ENCODE data around the gene FAM50B.

FAM50B gene

GRCh38 chr6:3809515-3809891 lies 39.7 kb upstream of the FAM50B start:
- Histone ChIP-seq H3K27me3 (ENCODE audit: control insufficient read depth in 1 of 2, insufficient read depth in 2 of 2, low read length in 2 of 2) (no peaks in the 10 kb centered on the region), H3K4me1 (ENCODE audit: insufficient read depth, low read length) (peaks cover 11% of the 10 kb centered on the region), H3K4me3 (ENCODE audit: low read depth in 1 of 2, low read length in 2 of 2) (no peak overlapping the region), H3K27ac (ENCODE audit: low read depth, low read length) (no peak overlapping the region), H3K9ac (ENCODE audit: low read length) (no peak overlapping the region), H3K9me3 (ENCODE audit: low read length) (no peaks in the 10 kb centered on the region), H3K36me3 (ENCODE audit: insufficient read depth, low read length) (no peaks in the 10 kb centered on the region)

GRCh38 chr6:3809982-3810381 lies 39.2 kb upstream of the FAM50B start:
- Histone ChIP-seq H3K9me3 (ENCODE audit: low read length) (no peaks in the 10 kb centered on the region), H3K36me3 (ENCODE audit: insufficient read depth, low read length) (no peaks in the 10 kb centered on the region), H3K9ac (ENCODE audit: low read length) (no peak overlapping the region), H3K27ac (ENCODE audit: low read depth, low read length) (no peak overlapping the region), H3K27me3 (ENCODE audit: control insufficient read depth in 1 of 2, insufficient read depth in 2 of 2, low read length in 2 of 2) (no peaks in the 10 kb centered on the region), H3K4me1 (ENCODE audit: insufficient read depth, low read length) (peaks cover 11% of the 10 kb centered on the region), H3K4me3 (ENCODE audit: low read depth in 1 of 2, low read length in 2 of 2) (no peak overlapping the region)

GRCh38 chr6:3811191-3811590 lies 38.0 kb upstream of the FAM50B start:
- H3K4me3 ChIP-seq (ENCODE audit: low read depth in 1 of 2, low read length in 2 of 2) = no peak overlapping the region
- H3K27ac ChIP-seq (ENCODE audit: low read depth, low read length) = no peak overlapping the region
- no peak overlapping the region for H3K9ac ChIP-seq (ENCODE audit: low read length)

GRCh38 chr6:3812596-3812995 lies 36.6 kb upstream of the FAM50B start:
- Histone ChIP-seq H3K27ac (ENCODE audit: low read depth, low read length) (no peak overlapping the region), H3K27me3 (ENCODE audit: control insufficient read depth in 1 of 2, insufficient read depth in 2 of 2, low read length in 2 of 2) (no peaks in the 10 kb centered on the region)

More at GRCh38 chr6:3811191-3811590, 38.0 kb upstream of the FAM50B start:
- H3K4me1 ChIP-seq (ENCODE audit: insufficient read depth, low read length) = peaks cover 11% of the 10 kb centered on the region
- no peaks in the 10 kb centered on the region for H3K27me3 ChIP-seq (ENCODE audit: control insufficient read depth in 1 of 2, insufficient read depth in 2 of 2, low read length in 2 of 2)
- H3K36me3 ChIP-seq (ENCODE audit: insufficient read depth, low read length) = no peaks in the 10 kb centered on the region
- H3K9me3 ChIP-seq (ENCODE audit: low read length) = no peaks in the 10 kb centered on the region

GRCh38 chr6:3813150-3813780 lies 35.9 kb upstream of the FAM50B start:
- Histone ChIP-seq H3K27me3 (ENCODE audit: control insufficient read depth in 1 of 2, insufficient read depth in 2 of 2, low read length in 2 of 2) (no peaks in the 10 kb centered on the region), H3K9ac (ENCODE audit: low read length) (no peak overlapping the region), H3K36me3 (ENCODE audit: insufficient read depth, low read length) (no peaks in the 10 kb centered on the region), H3K4me1 (ENCODE audit: insufficient read depth, low read length) (peaks cover 9% of the 10 kb centered on the region), H3K4me3 (ENCODE audit: low read depth in 1 of 2, low read length in 2 of 2) (no peak overlapping the region), H3K9me3 (ENCODE audit: low read length) (no peaks in the 10 kb centered on the region), H3K27ac (ENCODE audit: low read depth, low read length) (no peak overlapping the region)

More at GRCh38 chr6:3812596-3812995, 36.6 kb upstream of the FAM50B start:
- Histone ChIP-seq H3K4me3 (ENCODE audit: low read depth in 1 of 2, low read length in 2 of 2) (no peak overlapping the region), H3K36me3 (ENCODE audit: insufficient read depth, low read length) (no peaks in the 10 kb centered on the region), H3K9me3 (ENCODE audit: low read length) (no peaks in the 10 kb centered on the region), H3K4me1 (ENCODE audit: insufficient read depth, low read length) (peaks cover 11% of the 10 kb centered on the region), H3K9ac (ENCODE audit: low read length) (no peak overlapping the region)

GRCh38 chr6:3813918-3814317 lies 35.3 kb upstream of the FAM50B start:
- Histone ChIP-seq H3K27ac (ENCODE audit: low read depth, low read length) (no peak overlapping the region), H3K9me3 (ENCODE audit: low read length) (no peaks in the 10 kb centered on the region), H3K4me3 (ENCODE audit: low read depth in 1 of 2, low read length in 2 of 2) (no peak overlapping the region), H3K9ac (ENCODE audit: low read length) (no peak overlapping the region), H3K4me1 (ENCODE audit: insufficient read depth, low read length) (peaks cover 2% of the 10 kb centered on the region), H3K27me3 (ENCODE audit: control insufficient read depth in 1 of 2, insufficient read depth in 2 of 2, low read length in 2 of 2) (no peaks in the 10 kb centered on the region), H3K36me3 (ENCODE audit: insufficient read depth, low read length) (no peaks in the 10 kb centered on the region)

- Histone ChIP-seq H3K9me3 (ENCODE audit: low read length) (no peaks in the 10 kb centered on the region), H3K4me3 (ENCODE audit: low read depth in 1 of 2, low read length in 2 of 2) (no peak overlapping the region), H3K27ac (ENCODE audit: low read depth, low read length) (no peak overlapping the region), H3K36me3 (ENCODE audit: insufficient read depth, low read length) (no peaks in the 10 kb centered on the region), H3K4me1 (ENCODE audit: insufficient read depth, low read length) (peaks cover 5% of the 10 kb centered on the region), H3K9ac (ENCODE audit: low read length) (no peak overlapping the region), H3K27me3 (ENCODE audit: control insufficient read depth in 1 of 2, insufficient read depth in 2 of 2, low read length in 2 of 2) (no peaks in the 10 kb centered on the region)
Observed at GRCh38 chr6:3814539-3814938, 34.6 kb upstream of the FAM50B start.

GRCh38 chr6:3816251-3816650 lies 32.9 kb upstream of the FAM50B start:
- peaks cover 10% of the 10 kb centered on the region for H3K4me1 ChIP-seq (ENCODE audit: insufficient read depth, low read length)
- H3K27me3 ChIP-seq (ENCODE audit: control insufficient read depth in 1 of 2, insufficient read depth in 2 of 2, low read length in 2 of 2) = no peaks in the 10 kb centered on the region
- H3K4me3 ChIP-seq (ENCODE audit: low read depth in 1 of 2, low read length in 2 of 2) = no peak overlapping the region
- H3K36me3 ChIP-seq (ENCODE audit: insufficient read depth, low read length) = no peaks in the 10 kb centered on the region
- H3K9me3 ChIP-seq (ENCODE audit: low read length) = no peaks in the 10 kb centered on the region
- H3K27ac ChIP-seq (ENCODE audit: low read depth, low read length) = no peak overlapping the region
- H3K9ac ChIP-seq (ENCODE audit: low read length) = no peak overlapping the region

GRCh38 chr6:3819161-3820110 lies 29.7 kb upstream of the FAM50B start:
- Histone ChIP-seq H3K9ac (ENCODE audit: low read length) (no peak overlapping the region), H3K27ac (ENCODE audit: low read depth, low read length) (peak overlapping the region; percentile 31), H3K27me3 (ENCODE audit: control insufficient read depth in 1 of 2, insufficient read depth in 2 of 2, low read length in 2 of 2) (no peaks in the 10 kb centered on the region), H3K4me1 (ENCODE audit: insufficient read depth, low read length) (peaks cover 10% of the 10 kb centered on the region), H3K9me3 (ENCODE audit: low read length) (no peaks in the 10 kb centered on the region), H3K36me3 (ENCODE audit: insufficient read depth, low read length) (no peaks in the 10 kb centered on the region), H3K4me3 (ENCODE audit: low read depth in 1 of 2, low read length in 2 of 2) (no peak overlapping the region)

- H3K27me3 ChIP-seq (ENCODE audit: control insufficient read depth in 1 of 2, insufficient read depth in 2 of 2, low read length in 2 of 2) = no peaks in the 10 kb centered on the region
- H3K9ac ChIP-seq (ENCODE audit: low read length) = no peak overlapping the region
- peaks cover 21% of the 10 kb centered on the region for H3K4me1 ChIP-seq (ENCODE audit: insufficient read depth, low read length)
Observed at GRCh38 chr6:3820563-3820962, 28.6 kb upstream of the FAM50B start.

GRCh38 chr6:3822747-3823445 lies 26.3 kb upstream of the FAM50B start:
- no peaks in the 10 kb centered on the region for H3K9me3 ChIP-seq (ENCODE audit: low read length)
- H3K36me3 ChIP-seq (ENCODE audit: insufficient read depth, low read length) = no peaks in the 10 kb centered on the region
- H3K27ac ChIP-seq (ENCODE audit: low read depth, low read length) = no peak overlapping the region
- no peak overlapping the region for H3K4me3 ChIP-seq (ENCODE audit: low read depth in 1 of 2, low read length in 2 of 2)
- no peaks in the 10 kb centered on the region for H3K27me3 ChIP-seq (ENCODE audit: control insufficient read depth in 1 of 2, insufficient read depth in 2 of 2, low read length in 2 of 2)
- peaks cover 34% of the 10 kb centered on the region for H3K4me1 ChIP-seq (ENCODE audit: insufficient read depth, low read length)
- no peak overlapping the region for H3K9ac ChIP-seq (ENCODE audit: low read length)

More at GRCh38 chr6:3820563-3820962, 28.6 kb upstream of the FAM50B start:
- Histone ChIP-seq H3K36me3 (ENCODE audit: insufficient read depth, low read length) (no peaks in the 10 kb centered on the region), H3K27ac (ENCODE audit: low read depth, low read length) (no peak overlapping the region), H3K4me3 (ENCODE audit: low read depth in 1 of 2, low read length in 2 of 2) (no peak overlapping the region), H3K9me3 (ENCODE audit: low read length) (no peaks in the 10 kb centered on the region)

Data from muscle layer of colon (tissue), 2 donors.